Kidney tubule cell (primary cell): ENCODE data around the gene NR3C1.
A peak's percentile ranks its signal among the peaks of the same experiment; 100 is the strongest.

Experiments used
- DNase-seq: peaks from one replicate; pipeline ENCODE4 v3.0.0-alpha.2; 2018; ENCODE audit warnings: low spot score

NR3C1 gene

GRCh38 chr5:143403593-143404415, at the start of gene NR3C1:
Gene NR3C1 (minus strand): TSS chr5:143403686. CDS start chr5:143400839, 2,847 bp downstream.
- DNase-seq = peak; percentile 92

- no peak for DNase-seq
Measured at GRCh38 chr5:143449772-143450171, 46.3 kb upstream of the NR3C1 start.

DNA sequence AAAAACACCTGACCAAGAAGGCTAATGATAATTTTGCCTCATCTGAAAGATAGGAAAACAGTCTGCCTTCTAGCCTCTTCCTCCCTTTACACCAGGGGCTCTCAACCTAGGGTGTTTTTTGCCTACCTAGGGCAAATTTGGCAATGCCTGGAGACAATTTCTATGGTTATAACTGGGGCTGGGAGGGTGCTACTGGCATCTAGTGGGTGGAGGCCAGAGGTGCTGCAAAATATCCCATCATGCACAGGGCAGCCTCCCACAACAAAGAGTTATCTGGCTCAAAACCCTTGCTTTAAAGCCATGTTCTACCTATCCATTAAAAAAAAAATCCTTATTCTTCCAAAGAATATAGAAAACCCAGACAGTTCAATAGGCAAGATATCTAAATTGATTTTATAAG, 45.0 kb upstream of the NR3C1 start:
- no peak for DNase-seq

DNA sequence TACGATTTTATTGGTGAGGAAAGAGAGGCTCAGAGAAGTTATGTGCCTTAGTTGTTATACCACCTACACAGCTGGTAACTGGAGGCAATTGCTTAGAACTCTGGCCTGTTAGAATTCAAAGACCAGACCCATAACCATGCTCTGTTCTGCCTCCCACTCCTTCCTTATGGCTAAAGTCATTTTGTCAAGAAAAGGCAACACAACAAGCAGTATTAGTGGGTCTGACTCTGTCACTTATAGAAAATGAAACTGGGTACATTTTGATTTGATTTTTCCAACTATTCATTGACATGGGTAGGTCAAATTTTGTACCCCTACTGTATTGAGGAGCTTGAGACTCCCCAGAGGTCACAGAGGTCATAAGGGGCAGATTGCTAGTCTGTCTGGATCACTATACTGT, 44.5 kb upstream of the NR3C1 start:
- DNase-seq = no peak

DNA sequence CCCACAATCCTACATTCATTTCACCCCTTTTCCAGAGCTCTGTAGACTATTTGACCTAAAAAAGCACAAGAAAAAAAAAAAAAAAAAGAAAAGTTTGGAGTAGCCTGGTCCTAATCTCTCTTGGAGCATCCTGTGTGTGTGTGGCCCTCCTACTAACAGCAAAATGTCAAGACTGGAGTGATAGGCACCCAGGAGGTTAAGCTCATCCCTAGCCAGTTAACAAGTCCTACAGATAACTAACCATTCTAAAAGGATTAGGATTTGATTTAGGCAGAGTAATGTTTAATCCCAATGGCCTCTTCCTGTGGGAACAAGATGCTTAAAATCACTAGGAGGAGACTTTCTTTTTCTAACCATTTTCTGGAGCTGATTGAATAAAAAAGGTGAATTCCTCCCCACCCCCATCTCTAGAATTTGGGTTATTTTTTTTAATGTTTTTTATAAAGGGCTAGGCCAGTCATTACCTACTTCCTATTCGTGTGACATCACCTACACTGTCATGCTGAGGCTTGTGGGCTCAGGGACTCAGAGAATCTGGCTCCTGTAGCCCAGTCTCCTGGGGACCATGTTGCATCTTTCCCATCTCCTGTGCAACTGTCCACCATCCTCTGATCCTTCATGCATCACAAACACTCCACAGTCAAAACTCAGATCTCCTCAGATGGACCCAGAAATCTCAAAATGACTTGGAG, 43.2 kb upstream of the NR3C1 start:
- DNase-seq = no peak

GRCh38 chr5:143445776-143446175, 42.3 kb upstream of the NR3C1 start:
- DNase-seq = no peak

DNA sequence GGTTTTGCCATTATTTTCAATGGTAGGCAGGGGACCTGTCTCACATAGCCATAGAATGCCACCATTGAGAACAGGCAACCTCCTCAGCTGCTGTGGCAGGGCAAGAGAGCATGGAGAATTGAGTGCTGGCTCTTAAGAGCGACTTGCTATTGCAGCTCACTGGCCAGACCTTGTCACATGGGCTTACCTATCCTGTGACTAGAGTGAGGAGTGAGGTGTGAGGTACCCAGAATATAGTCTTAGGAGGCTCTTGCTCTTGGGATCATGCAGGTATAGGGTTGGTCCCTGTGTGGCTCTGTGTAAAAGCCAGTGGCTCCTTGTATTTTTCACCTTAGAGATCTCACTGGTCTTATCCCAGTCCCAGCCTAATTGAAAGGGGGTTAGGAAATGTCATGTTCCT, 39.8 kb upstream of the NR3C1 start:
- no peak for DNase-seq

DNA sequence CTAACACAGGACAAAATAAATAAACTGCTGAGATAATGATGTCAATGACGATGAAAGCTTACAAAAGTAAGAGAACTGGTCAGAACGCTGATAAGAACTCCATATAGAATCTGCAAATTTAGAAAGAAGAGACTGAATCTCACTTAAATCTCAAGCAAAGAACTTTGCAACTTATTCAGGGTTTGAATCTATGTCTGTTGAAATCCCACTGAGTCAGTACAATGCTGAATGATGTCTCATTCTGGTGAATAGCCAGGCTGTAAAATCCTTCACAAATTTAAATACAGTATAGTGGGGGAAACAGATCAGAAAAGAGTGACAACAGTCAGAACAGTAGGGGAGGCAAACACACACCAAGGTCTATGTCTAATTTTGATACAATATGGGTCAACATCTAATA, 38.9 kb upstream of the NR3C1 start:
- DNase-seq = no peak

DNA sequence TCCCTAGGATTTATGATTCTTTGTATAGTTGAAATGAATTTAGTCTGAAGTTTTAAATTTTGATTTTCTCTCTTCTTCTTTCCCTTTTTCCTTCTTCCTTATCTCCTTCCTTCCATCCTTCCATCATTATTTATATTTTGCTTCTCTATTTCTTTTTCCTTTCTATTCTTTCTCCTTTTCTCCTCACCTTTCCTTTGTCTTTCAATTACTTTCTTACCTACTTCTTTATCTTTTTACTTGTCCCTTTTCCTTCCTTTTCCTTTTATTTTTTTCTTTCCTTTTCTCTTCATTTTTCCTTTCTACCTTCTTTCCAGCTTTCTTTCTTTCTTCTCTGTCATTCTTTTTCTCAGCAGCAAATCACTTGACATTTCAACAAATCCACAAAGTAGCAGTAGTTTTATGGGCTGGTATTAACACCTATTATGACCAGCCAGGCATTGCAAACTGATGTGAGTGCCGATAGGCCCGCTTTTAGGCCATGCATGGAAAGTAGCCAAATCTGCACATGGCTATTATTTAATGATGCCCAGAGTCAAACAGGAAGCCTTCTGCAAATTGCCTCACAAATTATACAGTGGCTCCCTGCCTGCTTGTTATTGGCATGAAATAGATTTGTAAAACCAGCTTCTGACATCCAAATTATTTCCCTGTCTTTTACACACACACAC, 37.1 kb upstream of the NR3C1 start:
- no peak for DNase-seq

DNA sequence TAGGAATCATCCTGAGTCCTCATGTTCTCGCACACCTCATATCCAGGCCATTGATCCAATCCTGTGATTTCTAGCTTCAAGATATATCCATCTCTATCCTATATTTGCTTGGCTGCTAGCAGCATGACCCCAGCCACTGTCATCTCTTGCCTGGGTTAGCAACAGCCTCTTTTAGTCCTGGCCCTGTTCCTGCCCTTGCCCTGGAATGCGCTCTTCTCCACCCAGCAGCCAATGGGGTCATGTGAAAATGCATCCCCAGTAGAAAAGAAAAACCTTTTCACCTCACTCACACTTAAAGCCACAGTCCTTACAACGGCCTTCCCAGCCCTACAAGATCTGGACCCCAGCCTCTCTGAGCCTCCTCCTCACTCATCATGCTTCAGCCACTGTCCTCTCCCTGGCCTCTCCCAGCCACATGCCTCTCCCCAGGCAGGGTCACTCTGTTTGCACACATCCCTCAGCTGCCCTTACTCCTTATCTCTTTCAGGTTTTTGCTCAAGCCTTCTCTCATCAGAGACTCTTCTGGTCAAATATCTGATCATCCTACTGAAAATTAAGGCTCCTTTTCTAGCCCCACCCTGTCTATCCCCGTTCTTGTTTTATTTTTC, 34.3 kb upstream of the NR3C1 start:
- DNase-seq = no peak

- DNase-seq = peak; percentile 60
Measured at GRCh38 chr5:143436871-143437270, 33.4 kb upstream of the NR3C1 start.

DNA sequence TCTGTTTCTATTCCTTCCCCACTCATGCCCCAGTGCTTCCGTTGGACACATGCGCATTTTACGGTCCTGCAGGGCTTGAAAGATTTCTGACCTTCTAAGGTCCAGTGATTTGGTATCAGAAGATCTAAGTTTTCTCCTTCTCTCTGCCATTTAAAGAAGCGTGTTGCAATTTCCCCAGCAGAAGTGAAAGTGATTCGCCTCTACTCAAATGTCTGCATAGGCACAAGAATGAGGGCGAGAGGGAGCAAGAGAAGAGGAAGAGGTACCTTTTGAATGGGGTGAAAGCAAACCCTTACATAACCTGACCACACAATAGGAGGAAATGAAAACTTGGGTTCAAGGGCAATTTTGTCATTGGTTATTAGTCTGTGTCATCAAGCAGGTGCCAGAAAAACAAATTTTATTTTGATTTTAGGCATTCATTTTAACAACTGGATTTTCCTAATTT, 31.7 kb upstream of the NR3C1 start:
- peak; percentile 58 for DNase-seq

- DNase-seq = no peak
Measured at GRCh38 chr5:143434261-143435209, 31.0 kb upstream of the NR3C1 start.

GRCh38 chr5:143433670-143434069, 30.2 kb upstream of the NR3C1 start:
- no peak for DNase-seq

DNA sequence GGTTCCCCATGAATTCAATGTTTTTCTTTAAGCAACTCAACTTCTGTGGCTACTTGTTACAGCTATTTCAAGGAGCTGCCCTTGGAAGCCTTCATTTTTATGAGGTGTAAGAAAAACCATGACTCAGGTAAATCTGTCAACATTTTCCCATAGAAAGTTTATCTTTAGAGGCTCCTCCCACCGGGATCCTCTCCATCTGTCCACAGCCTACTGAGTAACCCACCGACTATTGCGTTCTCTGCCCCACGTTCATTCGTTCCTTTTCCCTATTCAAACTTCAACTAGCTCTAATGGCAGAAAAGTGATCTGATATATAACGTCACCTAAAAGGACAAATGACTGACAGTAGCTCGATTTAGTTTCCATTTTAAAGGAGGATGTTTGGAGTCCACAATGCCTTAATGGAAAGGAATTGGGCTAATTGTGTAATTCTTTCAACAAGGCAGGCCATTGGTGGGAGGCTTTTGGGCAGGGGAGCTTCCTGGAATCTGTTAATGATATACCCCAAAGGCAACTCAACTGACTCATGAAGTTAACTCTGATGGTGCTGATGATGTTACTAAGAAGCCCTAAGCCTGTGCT, 29.3 kb upstream of the NR3C1 start:
- peak; percentile 80 for DNase-seq

GRCh38 chr5:143431789-143432188, 28.3 kb upstream of the NR3C1 start:
- DNase-seq = no peak

DNA sequence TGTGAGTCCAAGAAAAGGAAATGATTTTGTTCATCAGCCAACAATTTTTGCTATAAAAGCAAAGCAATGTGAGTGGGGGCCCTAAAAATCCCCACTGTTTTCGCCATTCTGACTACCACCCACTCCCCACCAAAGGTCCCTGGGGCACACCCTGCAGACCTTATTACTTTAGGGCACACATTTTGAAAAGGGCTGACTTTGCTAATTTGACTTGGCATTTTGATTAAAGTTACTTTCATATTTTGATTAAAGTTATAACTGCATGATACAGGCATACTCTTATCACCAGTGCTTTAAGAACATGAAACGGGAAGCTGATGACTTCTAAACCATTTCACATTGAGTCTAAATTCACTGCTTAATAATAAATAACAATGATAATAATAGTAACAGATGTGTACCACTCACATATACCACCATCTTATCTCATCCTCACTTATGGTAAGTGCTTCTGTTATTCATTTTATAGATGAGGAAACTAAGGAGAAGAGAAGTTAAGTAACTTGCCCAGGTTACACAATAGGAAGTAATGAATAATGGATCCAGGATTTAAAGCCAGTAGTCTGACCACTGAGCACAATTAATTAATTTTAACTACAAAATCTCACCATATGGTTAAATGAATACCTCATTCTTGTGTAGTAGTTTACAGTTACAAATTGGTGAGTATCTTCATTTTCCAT, 25.4 kb upstream of the NR3C1 start:
- DNase-seq = no peak

DNA sequence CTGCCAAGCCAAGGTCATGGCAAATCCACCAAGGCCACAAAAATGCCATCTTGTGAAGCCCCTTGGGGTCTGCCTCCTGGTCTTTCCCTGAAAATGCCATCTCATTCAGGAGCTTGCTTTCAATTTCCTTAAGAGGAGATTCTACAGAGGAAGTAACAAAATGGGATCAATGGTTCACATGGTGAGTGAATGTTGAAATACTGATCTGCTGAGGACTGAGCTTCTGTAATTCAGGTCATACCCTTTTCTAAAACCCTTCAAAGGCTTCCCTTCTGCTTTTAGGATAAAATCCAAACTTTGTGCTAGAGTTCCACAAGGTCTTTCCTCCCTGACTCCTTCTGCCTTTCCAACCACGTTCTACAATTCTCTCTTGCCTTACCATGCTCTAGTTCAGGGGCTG, 24.7 kb upstream of the NR3C1 start:
- DNase-seq = no peak

GRCh38 chr5:143427122-143427735, 23.7 kb upstream of the NR3C1 start:
- DNase-seq = no peak

DNA sequence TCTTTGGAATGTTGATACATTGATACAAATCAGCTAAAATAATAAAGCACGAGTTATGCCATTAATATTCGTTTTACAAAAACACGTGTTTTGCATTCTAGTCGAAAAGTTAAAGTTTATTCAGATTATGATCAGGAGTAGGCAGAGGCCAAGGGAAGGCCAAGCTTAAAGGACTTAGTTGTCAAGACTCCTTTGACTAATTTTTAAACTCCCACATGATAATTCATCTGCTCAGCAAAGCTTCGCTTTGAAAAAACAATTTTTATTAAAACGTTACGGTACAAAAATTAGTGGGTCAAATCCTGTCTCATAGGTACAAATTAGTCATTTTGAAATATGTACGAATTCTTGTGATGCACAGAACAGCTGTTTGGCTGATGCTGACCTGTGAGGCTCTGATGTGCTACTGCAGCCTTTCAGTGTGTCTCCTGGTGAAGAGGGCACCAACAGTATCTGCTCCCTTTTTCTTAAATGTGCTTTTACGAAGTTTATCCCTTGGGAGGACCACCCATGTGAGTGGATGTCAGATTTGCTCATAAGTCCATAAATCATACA, 23.0 kb upstream of the NR3C1 start:
- no peak for DNase-seq
